SH-SY5Y (cell line): ENCODE results near the gene MYO1E.

ENCODE experiments used
- GATA2 ChIP-seq: IDR thresholded peaks from 2 replicates; pipeline ENCODE4 v1.6.1; 2011; ENCODE audit warnings: mild to moderate bottlenecking, low read depth, low read length
- GATA3 ChIP-seq: IDR thresholded peaks from 2 replicates; pipeline ENCODE4 v1.6.1; 2011; ENCODE audit warnings: low read depth, mild to moderate bottlenecking, low read length, moderate library complexity

DNA sequence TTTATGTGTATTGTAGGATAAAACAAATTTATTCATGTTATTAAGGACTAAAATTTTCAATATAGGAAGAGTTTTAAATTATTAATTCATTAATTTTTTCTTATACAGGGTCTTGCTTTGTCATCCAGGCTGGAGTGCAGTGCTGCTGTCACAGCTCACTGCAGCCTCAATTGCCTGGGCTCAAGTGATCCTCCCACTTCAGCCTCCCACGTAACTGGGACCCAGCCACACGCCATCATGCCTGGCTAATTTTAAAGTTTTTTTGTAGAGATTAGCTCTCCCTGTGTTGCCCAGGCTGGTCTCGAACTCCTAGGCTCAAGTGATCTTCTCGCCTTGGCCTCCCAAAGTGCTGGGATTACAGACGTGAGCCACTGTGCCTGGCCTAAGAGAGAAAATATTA is 253.0 kb downstream of the MYO1E start:
- no peak for TF ChIP-seq GATA2
- no peak for TF ChIP-seq GATA3
